NT2/D1 (cell line): ENCODE measurements around the gene CXCL17.

Experiments used
- SUZ12 ChIP-seq: IDR thresholded peaks from 2 replicates; pipeline ENCODE4 v1.6.1; 2011; ENCODE audit not compliant: insufficient read length, insufficient read depth; ENCODE audit errors: extremely low read depth
- YY1 ChIP-seq: IDR thresholded peaks from 2 replicates; pipeline ENCODE4 v1.6.1; 2011; ENCODE audit not compliant: insufficient read length, insufficient read depth
- ZNF274 ChIP-seq: IDR thresholded peaks from 2 replicates; pipeline ENCODE4 v1.6.1; 2011; ENCODE audit warnings: mild to moderate bottlenecking, low read depth, low read length

GRCh38 chr19:42386974-42387707 is 55.6 kb downstream of the CXCL17 start:
- TF ChIP-seq SUZ12: no peak
- TF ChIP-seq ZNF274: no peak
- TF ChIP-seq YY1: no peak
